Measurements from ENCODE around the gene MCC.
"Not testable (repeated sequence)": the region's sequence is repeated elsewhere in the genome, so short reads cannot be mapped to it uniquely, and the experiment has no call there.

The MCC gene

GRCh38 chr5:113425909-113426308 lies 62.3 kb downstream of the MCC start:
- Histone ChIP-seq H3K27me3 (ENCODE audit: control insufficient read depth, insufficient read depth, low read length) (no peaks in the 10 kb centered on the region), H3K9ac (ENCODE audit: low read length) (no peak overlapping the region), H3K27ac (ENCODE audit: low read depth, low read length) (no peak overlapping the region), H3K4me1 (ENCODE audit: control insufficient read depth, insufficient read depth, low read length) (no peaks in the 10 kb centered on the region), H3K4me3 (ENCODE audit: low read depth, low read length) (no peak overlapping the region), H3K9me3 (ENCODE audit: control insufficient read depth, insufficient read depth, low read depth, low read length) (no peaks in the 10 kb centered on the region), H3K36me3 (ENCODE audit: control insufficient read depth, insufficient read depth, low read length) (no peaks in the 10 kb centered on the region)

GRCh38 chr5:113421693-113422092 lies 66.6 kb downstream of the MCC start:
- H3K4me3 ChIP-seq (ENCODE audit: low read depth, low read length) = no peak overlapping the region
- H3K9me3 ChIP-seq (ENCODE audit: control insufficient read depth, insufficient read depth, low read depth, low read length) = no peaks in the 10 kb centered on the region
- H3K27ac ChIP-seq (ENCODE audit: low read depth, low read length) = no peak overlapping the region
- no peaks in the 10 kb centered on the region for H3K27me3 ChIP-seq (ENCODE audit: control insufficient read depth, insufficient read depth, low read length)
- no peak overlapping the region for H3K9ac ChIP-seq (ENCODE audit: low read length)
- H3K4me1 ChIP-seq (ENCODE audit: control insufficient read depth, insufficient read depth, low read length) = no peaks in the 10 kb centered on the region
- no peaks in the 10 kb centered on the region for H3K36me3 ChIP-seq (ENCODE audit: control insufficient read depth, insufficient read depth, low read length)

- Histone ChIP-seq H3K36me3 (ENCODE audit: control insufficient read depth, insufficient read depth, low read length) (no peaks in the 10 kb centered on the region), H3K9me3 (ENCODE audit: control insufficient read depth, insufficient read depth, low read depth, low read length) (no peaks in the 10 kb centered on the region), H3K4me1 (ENCODE audit: control insufficient read depth, insufficient read depth, low read length) (no peaks in the 10 kb centered on the region), H3K27me3 (ENCODE audit: control insufficient read depth, insufficient read depth, low read length) (no peaks in the 10 kb centered on the region), H3K9ac (ENCODE audit: low read length) (no peak overlapping the region), H3K4me3 (ENCODE audit: low read depth, low read length) (no peak overlapping the region), H3K27ac (ENCODE audit: low read depth, low read length) (no peak overlapping the region)
Measured at GRCh38 chr5:113405530-113405929, 82.7 kb downstream of the MCC start.

- Histone ChIP-seq H3K27ac (ENCODE audit: low read depth, low read length) (no peak overlapping the region), H3K4me1 (ENCODE audit: control insufficient read depth, insufficient read depth, low read length) (no peaks in the 10 kb centered on the region), H3K9ac (ENCODE audit: low read length) (no peak overlapping the region), H3K9me3 (ENCODE audit: control insufficient read depth, insufficient read depth, low read depth, low read length) (no peaks in the 10 kb centered on the region), H3K4me3 (ENCODE audit: low read depth, low read length) (no peak overlapping the region), H3K27me3 (ENCODE audit: control insufficient read depth, insufficient read depth, low read length) (no peaks in the 10 kb centered on the region), H3K36me3 (ENCODE audit: control insufficient read depth, insufficient read depth, low read length) (no peaks in the 10 kb centered on the region)
Measured at GRCh38 chr5:113404269-113404668, 84.0 kb downstream of the MCC start.

GRCh38 chr5:113397986-113398385 lies 90.3 kb downstream of the MCC start:
- not testable (repeated sequence) for H3K27ac ChIP-seq (ENCODE audit: low read depth, low read length); H3K27me3 ChIP-seq (ENCODE audit: control insufficient read depth, insufficient read depth, low read length); H3K4me3 ChIP-seq (ENCODE audit: low read depth, low read length); H3K9ac ChIP-seq (ENCODE audit: low read length); H3K36me3 ChIP-seq (ENCODE audit: control insufficient read depth, insufficient read depth, low read length); H3K9me3 ChIP-seq (ENCODE audit: control insufficient read depth, insufficient read depth, low read depth, low read length); H3K4me1 ChIP-seq (ENCODE audit: control insufficient read depth, insufficient read depth, low read length)

GRCh38 chr5:113397046-113397445 lies 91.2 kb downstream of the MCC start:
- H3K4me3 ChIP-seq (ENCODE audit: low read depth, low read length) = no peak overlapping the region
- no peak overlapping the region for H3K27ac ChIP-seq (ENCODE audit: low read depth, low read length)
- H3K9me3 ChIP-seq (ENCODE audit: control insufficient read depth, insufficient read depth, low read depth, low read length) = no peaks in the 10 kb centered on the region
- no peaks in the 10 kb centered on the region for H3K27me3 ChIP-seq (ENCODE audit: control insufficient read depth, insufficient read depth, low read length)
- no peaks in the 10 kb centered on the region for H3K4me1 ChIP-seq (ENCODE audit: control insufficient read depth, insufficient read depth, low read length)
- H3K9ac ChIP-seq (ENCODE audit: low read length) = no peak overlapping the region
- no peaks in the 10 kb centered on the region for H3K36me3 ChIP-seq (ENCODE audit: control insufficient read depth, insufficient read depth, low read length)

GRCh38 chr5:113394658-113395057 lies 93.6 kb downstream of the MCC start:
- no peaks in the 10 kb centered on the region for H3K4me1 ChIP-seq (ENCODE audit: control insufficient read depth, insufficient read depth, low read length)
- H3K27ac ChIP-seq (ENCODE audit: low read depth, low read length) = no peak overlapping the region
- H3K27me3 ChIP-seq (ENCODE audit: control insufficient read depth, insufficient read depth, low read length) = no peaks in the 10 kb centered on the region
- H3K9ac ChIP-seq (ENCODE audit: low read length) = no peak overlapping the region
- H3K4me3 ChIP-seq (ENCODE audit: low read depth, low read length) = no peak overlapping the region
- no peaks in the 10 kb centered on the region for H3K9me3 ChIP-seq (ENCODE audit: control insufficient read depth, insufficient read depth, low read depth, low read length)
- H3K36me3 ChIP-seq (ENCODE audit: control insufficient read depth, insufficient read depth, low read length) = no peaks in the 10 kb centered on the region

- Histone ChIP-seq H3K4me1 (ENCODE audit: control insufficient read depth, insufficient read depth, low read length) (no peaks in the 10 kb centered on the region), H3K36me3 (ENCODE audit: control insufficient read depth, insufficient read depth, low read length) (no peaks in the 10 kb centered on the region), H3K9ac (ENCODE audit: low read length) (no peak overlapping the region), H3K4me3 (ENCODE audit: low read depth, low read length) (no peak overlapping the region), H3K9me3 (ENCODE audit: control insufficient read depth, insufficient read depth, low read depth, low read length) (no peaks in the 10 kb centered on the region), H3K27me3 (ENCODE audit: control insufficient read depth, insufficient read depth, low read length) (no peaks in the 10 kb centered on the region), H3K27ac (ENCODE audit: low read depth, low read length) (no peak overlapping the region)
Measured at GRCh38 chr5:113390224-113390623, 98.0 kb downstream of the MCC start.

- no peaks in the 10 kb centered on the region for H3K9me3 ChIP-seq (ENCODE audit: control insufficient read depth, insufficient read depth, low read depth, low read length)
- no peaks in the 10 kb centered on the region for H3K4me1 ChIP-seq (ENCODE audit: control insufficient read depth, insufficient read depth, low read length)
- H3K9ac ChIP-seq (ENCODE audit: low read length) = no peak overlapping the region
- no peak overlapping the region for H3K4me3 ChIP-seq (ENCODE audit: low read depth, low read length)
- H3K36me3 ChIP-seq (ENCODE audit: control insufficient read depth, insufficient read depth, low read length) = no peaks in the 10 kb centered on the region
- no peak overlapping the region for H3K27ac ChIP-seq (ENCODE audit: low read depth, low read length)
- H3K27me3 ChIP-seq (ENCODE audit: control insufficient read depth, insufficient read depth, low read length) = no peaks in the 10 kb centered on the region
Measured at GRCh38 chr5:113389116-113389515, 99.1 kb downstream of the MCC start.

GRCh38 chr5:113387844-113388243 lies 100.4 kb downstream of the MCC start:
- Histone ChIP-seq H3K4me1 (ENCODE audit: control insufficient read depth, insufficient read depth, low read length) (no peaks in the 10 kb centered on the region), H3K27ac (ENCODE audit: low read depth, low read length) (no peak overlapping the region), H3K4me3 (ENCODE audit: low read depth, low read length) (no peak overlapping the region), H3K9me3 (ENCODE audit: control insufficient read depth, insufficient read depth, low read depth, low read length) (no peaks in the 10 kb centered on the region), H3K27me3 (ENCODE audit: control insufficient read depth, insufficient read depth, low read length) (no peaks in the 10 kb centered on the region), H3K9ac (ENCODE audit: low read length) (no peak overlapping the region), H3K36me3 (ENCODE audit: control insufficient read depth, insufficient read depth, low read length) (no peaks in the 10 kb centered on the region)

GRCh38 chr5:113384782-113385285 lies 103.4 kb downstream of the MCC start:
- Histone ChIP-seq H3K4me3 (ENCODE audit: low read depth, low read length) (no peak overlapping the region), H3K27me3 (ENCODE audit: control insufficient read depth, insufficient read depth, low read length) (no peaks in the 10 kb centered on the region), H3K9ac (ENCODE audit: low read length) (no peak overlapping the region), H3K36me3 (ENCODE audit: control insufficient read depth, insufficient read depth, low read length) (no peaks in the 10 kb centered on the region), H3K9me3 (ENCODE audit: control insufficient read depth, insufficient read depth, low read depth, low read length) (no peaks in the 10 kb centered on the region), H3K27ac (ENCODE audit: low read depth, low read length) (no peak overlapping the region), H3K4me1 (ENCODE audit: control insufficient read depth, insufficient read depth, low read length) (no peaks in the 10 kb centered on the region)

GRCh38 chr5:113382731-113383130 lies 105.5 kb downstream of the MCC start:
- H3K4me3 ChIP-seq (ENCODE audit: low read depth, low read length) = no peak overlapping the region
- no peak overlapping the region for H3K9ac ChIP-seq (ENCODE audit: low read length)
- H3K9me3 ChIP-seq (ENCODE audit: control insufficient read depth, insufficient read depth, low read depth, low read length) = no peaks in the 10 kb centered on the region
- H3K27ac ChIP-seq (ENCODE audit: low read depth, low read length) = no peak overlapping the region
- no peaks in the 10 kb centered on the region for H3K36me3 ChIP-seq (ENCODE audit: control insufficient read depth, insufficient read depth, low read length)
- H3K27me3 ChIP-seq (ENCODE audit: control insufficient read depth, insufficient read depth, low read length) = no peaks in the 10 kb centered on the region
- H3K4me1 ChIP-seq (ENCODE audit: control insufficient read depth, insufficient read depth, low read length) = no peaks in the 10 kb centered on the region; the same call in 1 of the 2 replicates

Data from HUES6 (cell line).